HepG2 (cell line): Measurements from ENCODE around the gene TNFAIP3. TPM values are rescaled to one million over a fixed set of nuclear protein-coding genes. Genes with fewer than 3 reads are reported as not detected.

Source experiments
- ATAC-seq: fragments of 200-7000 bp; cut with Tn5 transposase; 3 replicates; pipeline ENCODE4 v1.9.1; 2020; ENCODE audit warnings: mild to moderate bottlenecking, moderate library complexity
- BruUV-seq: library from RNA; stranded (reverse); fragments of 400-500 nt; replicated peaks from 2 replicates; lab custom pipeline; 2021; lab: Mats Ljungman, UMichigan
- CTCF ChIA-PET: fragments of 300-600 bp; formaldehyde crosslinking; extraction: SDS; loops from one replicate; lab custom pipeline; 2021; ENCODE audit warnings: low total read pairs, inconsistent platforms, low intra/inter-chr PET ratio; lab: Yijun Ruan, JAX
- POLR2A ChIA-PET: fragments of 350-600 bp; sonication (Branson Sonifier 250); formaldehyde crosslinking; loops from one replicate; lab custom pipeline; 2020; ENCODE audit warnings: antibody characterized with exemption, inconsistent platforms; lab: Yijun Ruan, JAX
- DNase-seq: peaks from one replicate; pipeline ENCODE4 v3.0.0-alpha.2; 2015; ENCODE audit warnings: low spot score
- FAIRE-seq: peaks from 3 replicates; lab custom pipeline; 2011; peaks lifted over from hg19 to GRCh38; lab: Jason Lieb, UNC
- H2AFZ ChIP-seq: one replicate; pipeline ENCODE4 v1.6.1; 2011; ENCODE audit warnings: low read length, inconsistent platforms
- H3K27ac ChIP-seq: fragments of 300-600 bp; 3 replicates; pipeline ENCODE4 v1.8.0; 2011; ENCODE audit warnings: mixed run types, mild to moderate bottlenecking, mixed read lengths, low read length, inconsistent platforms; ENCODE audit not compliant: insufficient read depth; ENCODE audit errors: extremely low read length
- H3K27me3 ChIP-seq, 2 experiments: fragments of 200-600 bp in 1 of 2; 2 replicates in 1 of 2; 3 replicates in 1 of 2; pipeline versions ENCODE4 v1.6.0 to v1.8.0; 2011; ENCODE audit warnings: low read length in 2 of 2, mild to moderate bottlenecking in 2 of 2, moderate library complexity in 2 of 2, inconsistent platforms in 1 of 2; ENCODE audit not compliant: insufficient read depth in 2 of 2, control insufficient read depth in 1 of 2
- H3K36me3 ChIP-seq, 2 experiments: fragments of 200-600 bp in 1 of 2; replicated peaks in 1 of 2; 2 replicates in 1 of 2; 3 replicates in 1 of 2; pipeline versions ENCODE4 v1.5.1 to v1.8.0; 2011; ENCODE audit warnings: low read length in 2 of 2, inconsistent platforms in 1 of 2; ENCODE audit not compliant: insufficient read depth in 2 of 2, control insufficient read depth in 1 of 2
- H3K4me1 ChIP-seq: 2 replicates; pipeline ENCODE4 v1.5.1; 2012; ENCODE audit warnings: low read length, inconsistent platforms; ENCODE audit not compliant: insufficient read depth
- H3K4me2 ChIP-seq: 2 replicates; pipeline ENCODE4 v1.6.0; 2011; ENCODE audit warnings: low read depth, low read length, inconsistent platforms
- H3K4me3 ChIP-seq, 3 experiments: fragments of 200-600 bp in 1 of 3; sonication (generic), shearing (Covaris generic) in 1 of 3; replicated peaks in 1 of 3; 2 replicates each; pipeline ENCODE4 v1.5.1; 2011 to 2016; ENCODE audit warnings: low read length in 3 of 3, inconsistent platforms in 2 of 3, low read depth in 2 of 3, mild to moderate bottlenecking in 2 of 3, control low read depth in 1 of 3, mixed read lengths in 1 of 3; ENCODE audit not compliant: insufficient read depth in 1 of 3
- H3K79me2 ChIP-seq: one replicate; pipeline ENCODE4 v1.6.1; 2011; ENCODE audit warnings: low read length, inconsistent platforms; ENCODE audit not compliant: insufficient read depth
- H3K9ac ChIP-seq: 2 replicates; pipeline ENCODE4 v1.6.0; 2011; ENCODE audit warnings: mild to moderate bottlenecking, low read depth, low read length, inconsistent platforms; ENCODE audit not compliant: insufficient read depth
- H3K9me3 ChIP-seq: 2 replicates; pipeline ENCODE4 v1.5.1; 2012; ENCODE audit warnings: mild to moderate bottlenecking, low read length
- H4K20me1 ChIP-seq: 2 replicates; pipeline ENCODE4 v1.6.0; 2011; ENCODE audit warnings: inconsistent platforms, mild to moderate bottlenecking, low read length, moderate library complexity; ENCODE audit not compliant: insufficient read depth
- ATAD3A ChIP-seq: sonication (generic); formaldehyde crosslinking; IDR thresholded peaks from 2 replicates; pipeline ENCODE4 v1.4.0; 2020; ENCODE audit warnings: missing genetic modification reagents
- ATF5 ChIP-seq: sonication (generic); formaldehyde crosslinking; IDR thresholded peaks from 2 replicates; pipeline ENCODE4 v1.4.0; 2020; ENCODE audit warnings: mild to moderate bottlenecking, low read depth, missing genetic modification reagents
- CHCHD3 ChIP-seq: sonication (generic); formaldehyde crosslinking; IDR thresholded peaks from 2 replicates; pipeline ENCODE4 v1.8.0; 2022; ENCODE audit warnings: mild to moderate bottlenecking, missing genetic modification reagents, moderate library complexity
- DNMT3B ChIP-seq: conservative IDR thresholded peaks from 2 replicates; pipeline ENCODE4 v1.6.1; 2016; ENCODE audit warnings: missing biosample characterization, control low read depth
- PTBP1 ChIP-seq: fragments of 200-400 bp; formaldehyde crosslinking; IDR thresholded peaks from 2 replicates; pipeline ENCODE4 v1.6.1; 2018; ENCODE audit warnings: low read length, low read depth; ENCODE audit not compliant: poor library complexity, severe bottlenecking
- TMF1 ChIP-seq: sonication (generic); formaldehyde crosslinking; IDR thresholded peaks from 2 replicates; pipeline ENCODE4 v1.8.1; 2022; ENCODE audit warnings: low read depth, missing genetic modification reagents
- WIZ ChIP-seq: sonication (generic); formaldehyde crosslinking; IDR thresholded peaks from 2 replicates; pipeline ENCODE4 v1.5.1; 2020; ENCODE audit warnings: mild to moderate bottlenecking, missing genetic modification reagents
- XRCC5 ChIP-seq: fragments of 200-400 bp; formaldehyde crosslinking; optimal IDR thresholded peaks from 2 replicates; pipeline ENCODE3; 2017; ENCODE audit warnings: mild to moderate bottlenecking, low read length
- ZMAT5 ChIP-seq: sonication (generic); formaldehyde crosslinking; IDR thresholded peaks from 2 replicates; pipeline ENCODE4 v1.5.0; 2020; ENCODE audit warnings: mild to moderate bottlenecking, low read depth, missing genetic modification reagents, borderline replicate concordance
- ZNF350 ChIP-seq: sonication (generic); formaldehyde crosslinking; IDR thresholded peaks from 2 replicates; pipeline ENCODE4 v1.4.0; 2020; ENCODE audit warnings: mild to moderate bottlenecking, low read depth, missing genetic modification reagents, borderline replicate concordance
- ZNF644 ChIP-seq: IDR thresholded peaks from 2 replicates; pipeline ENCODE4 v1.6.1; 2016; ENCODE audit warnings: low read depth
- ZNF687 ChIP-seq: sonication (generic); formaldehyde crosslinking; IDR thresholded peaks from 2 replicates; pipeline ENCODE4 v1.5.1; 2020; ENCODE audit warnings: mild to moderate bottlenecking, missing genetic modification reagents, moderate library complexity
- ZNF7 ChIP-seq: IDR thresholded peaks from 2 replicates; pipeline ENCODE4 v1.6.1; 2016; ENCODE audit warnings: missing biosample characterization, missing genetic modification reagents
- ZNF878 ChIP-seq: sonication (generic); formaldehyde crosslinking; IDR thresholded peaks from 2 replicates; pipeline ENCODE4 v1.8.1; 2023; ENCODE audit warnings: mild to moderate bottlenecking, missing genetic modification reagents, moderate library complexity
- WGBS: methylation state at CpG from one replicate; pipeline ENCODE4 v1.1.6; 2017; ENCODE audit warnings: low lambda C conversion rate; 5-methylcytosine and 5-hydroxymethylcytosine counted together
- in situ Hi-C: cut with HindIII; loops from 2 replicates; pipeline ENCODE4 v1.10.0; 2017; ENCODE audit warnings: low pct_unique_long_range_greater_than_20kb; ENCODE audit not compliant: extremely low pct_ligation_motif_present
- intact Hi-C: fragments of 100-400 bp; cut with micrococcal nuclease; formaldehyde crosslinking; loops from one replicate; pipeline ENCODE4 v1.10.0; 2022; ENCODE audit not compliant: unreplicated experiment
- polyA plus RNA-seq, 8 experiments: library from polyadenylated mRNA; depleted of rRNA in 3 of 8; stranded (reverse) in 7 of 8; unstranded in 1 of 8; fragments of >200 nt; fragmentation: Illumina TruSeq in 4 of 8; extraction: Trizol in 4 of 8; gene quantifications; 2 replicates each; pipeline versions ENCODE4 v1.2.1 to v1.2.3, GENCODE V29; 2011 to 2016; ENCODE audit warnings: low read depth in 4 of 8, missing spikeins in 1 of 8, mixed read lengths in 1 of 8; ENCODE audit not compliant: insufficient read depth in 1 of 8
- total RNA-seq, 5 experiments: library from RNA; depleted of rRNA; stranded (reverse); fragments of >200 nt; fragmentation: Illumina TruSeq; extraction: Trizol; gene quantifications; 2 replicates each; pipeline ENCODE4 v1.2.3, GENCODE V29; 2016; ENCODE audit warnings: low read depth in 1 of 5

Gene TNFAIP3
- total and polyA plus RNA-seq, 2 of the 13 experiments (the other 11 are each of a cell fraction or from before 2014, with no cell fraction given), result 28.2 to 47.1 TPM

GRCh38 chr6:137917551-137918325 lies 50.7 kb downstream of the TNFAIP3 start:
- Histone ChIP-seq H2AFZ (no peak overlapping the region), H3K4me3 (no peak overlapping the region), H3K27me3 (peaks cover 0 to 16% of the 10 kb centered on the region in 2 experiments; a peak in 2 of 5 replicates), H3K27ac (no peak overlapping the region), H3K9me3 (peaks cover 6% of the 10 kb centered on the region; the same call in 1 of the 2 replicates), H3K4me2 (no peak overlapping the region), H3K79me2 (no peaks in the 10 kb centered on the region), H4K20me1 (no peaks in the 10 kb centered on the region), H3K36me3 (no peaks in the 10 kb centered on the region), H3K4me1 (no peaks in the 10 kb centered on the region), H3K9ac (no peak overlapping the region)
- CTCF ChIA-PET, result no interaction called here
- FAIRE-seq (no peak), ATAC-seq (no peak), DNase-seq (no peak)
- WGBS, result 97% methylated on average over 1 of the region's 1 CpG
- POLR2A ChIA-PET, result no interaction called here
- TF ChIP-seq ZMAT5 (CRISPR knock-in tag) (no peak), ZNF7 (CRISPR knock-in tag) (peak; percentile 84), CHCHD3 (CRISPR knock-in tag) (no peak), ATAD3A (no peak)
- intact Hi-C loops, result no loop called here
- BruUV-seq, result no TSS peak
- in situ Hi-C loops, result no loop called here

GRCh38 chr6:137919502-137919823 lies 52.4 kb downstream of the TNFAIP3 start:
- in situ Hi-C loops, result no loop called here
- Histone ChIP-seq H3K4me3 (no peak overlapping the region), H3K36me3 (no peaks in the 10 kb centered on the region), H3K4me2 (no peak overlapping the region), H3K9me3 (no peaks in the 10 kb centered on the region), H4K20me1 (no peaks in the 10 kb centered on the region), H3K27ac (no peak overlapping the region), H3K4me1 (no peaks in the 10 kb centered on the region), H2AFZ (no peak overlapping the region), H3K27me3 (peaks cover 0 to 28% of the 10 kb centered on the region in 2 experiments; a peak in 2 of 5 replicates), H3K9ac (no peak overlapping the region), H3K79me2 (no peaks in the 10 kb centered on the region)
- FAIRE-seq (no peak), DNase-seq (no peak), ATAC-seq (no peak)
- no TSS peak for BruUV-seq
- ChIA-PET POLR2A (no interaction called here), CTCF (no interaction called here)
- WGBS, result 56% methylated on average over 3 of the region's 3 CpGs
- intact Hi-C loops, result no loop called here
- TF ChIP-seq ZNF644 (CRISPR knock-in tag), result no peak
- no peak for TF ChIP-seq ZNF350 (CRISPR knock-in tag)
- TF ChIP-seq XRCC5, result no peak
- TF ChIP-seq PTBP1, result no peak
- no peak for TF ChIP-seq TMF1 (CRISPR knock-in tag)
- TF ChIP-seq DNMT3B (CRISPR knock-in tag), result no peak
- TF ChIP-seq WIZ (CRISPR knock-in tag), result no peak
- no peak for TF ChIP-seq ZNF687 (CRISPR knock-in tag)
- TF ChIP-seq ATF5, result no peak
- TF ChIP-seq ZNF878, result no peak
